ENCODE results near the gene GNLY.

Gene GNLY

GRCh38 chr2:85665264-85665937 is 28.8 kb upstream of the GNLY start:
- H3K4me3 ChIP-seq (replicated peaks; ENCODE audit: low read depth, low read length), result no peak overlapping the region
- TF ChIP-seq, protein P1, sequence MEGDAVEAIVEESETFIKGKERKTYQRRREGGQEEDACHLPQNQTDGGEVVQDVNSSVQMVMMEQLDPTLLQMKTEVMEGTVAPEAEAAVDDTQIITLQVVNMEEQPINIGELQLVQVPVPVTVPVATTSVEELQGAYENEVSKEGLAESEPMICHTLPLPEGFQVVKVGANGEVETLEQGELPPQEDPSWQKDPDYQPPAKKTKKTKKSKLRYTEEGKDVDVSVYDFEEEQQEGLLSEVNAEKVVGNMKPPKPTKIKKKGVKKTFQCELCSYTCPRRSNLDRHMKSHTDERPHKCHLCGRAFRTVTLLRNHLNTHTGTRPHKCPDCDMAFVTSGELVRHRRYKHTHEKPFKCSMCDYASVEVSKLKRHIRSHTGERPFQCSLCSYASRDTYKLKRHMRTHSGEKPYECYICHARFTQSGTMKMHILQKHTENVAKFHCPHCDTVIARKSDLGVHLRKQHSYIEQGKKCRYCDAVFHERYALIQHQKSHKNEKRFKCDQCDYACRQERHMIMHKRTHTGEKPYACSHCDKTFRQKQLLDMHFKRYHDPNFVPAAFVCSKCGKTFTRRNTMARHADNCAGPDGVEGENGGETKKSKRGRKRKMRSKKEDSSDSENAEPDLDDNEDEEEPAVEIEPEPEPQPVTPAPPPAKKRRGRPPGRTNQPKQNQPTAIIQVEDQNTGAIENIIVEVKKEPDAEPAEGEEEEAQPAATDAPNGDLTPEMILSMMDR (IDR thresholded peaks at IDR 0.05; ENCODE audit: low read length, missing control alignments), result no peak
- no peak for DNase-seq (ENCODE audit: low read depth)

- no peak for DNase-seq (ENCODE audit: low read depth)
- no peak overlapping the region for H3K4me3 ChIP-seq (replicated peaks; ENCODE audit: low read depth, low read length)
- TF ChIP-seq, protein P1 (IDR thresholded peaks at IDR 0.05; ENCODE audit: low read length, missing control alignments), result no peak
These were observed 28.1 kb upstream of the GNLY start for GRCh38 chr2:85666016-85666415.

DNA sequence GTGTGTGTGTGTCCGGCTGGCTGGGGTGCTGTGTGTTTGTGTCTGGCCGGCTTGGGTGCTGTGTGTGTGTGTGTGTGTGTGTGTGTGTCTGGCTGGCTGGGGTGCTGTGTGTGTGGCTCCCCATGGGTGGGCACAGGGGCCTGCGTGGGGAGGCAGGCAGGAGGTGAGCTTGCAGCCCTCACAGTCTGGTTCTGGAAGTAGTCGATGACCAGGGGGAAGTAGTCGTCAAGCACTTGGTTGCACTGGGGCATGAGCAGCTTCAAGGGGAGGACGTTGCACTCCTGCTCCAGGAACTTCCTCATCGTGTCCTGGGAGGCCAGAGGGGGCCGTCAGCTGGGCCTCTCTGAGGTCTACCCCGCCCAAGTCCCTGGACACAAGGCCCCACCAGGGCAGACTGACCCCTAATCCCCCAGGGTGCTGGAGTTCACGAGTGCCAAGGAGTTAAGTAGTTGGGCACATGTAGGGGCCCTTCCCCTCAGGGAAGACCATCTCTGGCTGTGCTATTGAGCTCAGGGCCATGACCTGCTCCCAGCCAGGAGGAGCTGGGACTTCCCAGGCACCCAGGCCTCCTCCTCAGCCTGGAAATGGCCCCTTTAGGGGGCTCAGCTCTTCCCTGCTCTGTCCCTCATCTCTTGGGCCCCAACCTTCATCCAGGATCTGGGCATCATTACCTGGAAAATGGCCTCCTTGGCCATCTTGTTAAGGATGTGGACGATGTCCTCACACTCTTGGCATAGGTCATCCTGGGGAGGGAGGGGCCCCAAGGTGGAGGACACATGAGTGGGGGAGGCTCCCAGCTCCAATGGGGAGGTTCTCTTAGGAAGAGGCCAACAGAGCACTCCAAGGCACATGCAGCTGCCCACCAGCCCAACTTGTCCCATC is 27.5 kb upstream of the GNLY start:
- no peak for DNase-seq (ENCODE audit: low read depth)
- no peak overlapping the region for H3K4me3 ChIP-seq (replicated peaks; ENCODE audit: low read depth, low read length)
- TF ChIP-seq, protein P1 (IDR thresholded peaks at IDR 0.05; ENCODE audit: low read length, missing control alignments), result no peak

- no peak overlapping the region for H3K4me3 ChIP-seq (replicated peaks; ENCODE audit: low read depth, low read length)
- DNase-seq (ENCODE audit: low read depth), result no peak
- TF ChIP-seq, protein P1 (IDR thresholded peaks at IDR 0.05; ENCODE audit: low read length, missing control alignments), result no peak
These were observed 26.6 kb upstream of the GNLY start for GRCh38 chr2:85667561-85668008.

DNA sequence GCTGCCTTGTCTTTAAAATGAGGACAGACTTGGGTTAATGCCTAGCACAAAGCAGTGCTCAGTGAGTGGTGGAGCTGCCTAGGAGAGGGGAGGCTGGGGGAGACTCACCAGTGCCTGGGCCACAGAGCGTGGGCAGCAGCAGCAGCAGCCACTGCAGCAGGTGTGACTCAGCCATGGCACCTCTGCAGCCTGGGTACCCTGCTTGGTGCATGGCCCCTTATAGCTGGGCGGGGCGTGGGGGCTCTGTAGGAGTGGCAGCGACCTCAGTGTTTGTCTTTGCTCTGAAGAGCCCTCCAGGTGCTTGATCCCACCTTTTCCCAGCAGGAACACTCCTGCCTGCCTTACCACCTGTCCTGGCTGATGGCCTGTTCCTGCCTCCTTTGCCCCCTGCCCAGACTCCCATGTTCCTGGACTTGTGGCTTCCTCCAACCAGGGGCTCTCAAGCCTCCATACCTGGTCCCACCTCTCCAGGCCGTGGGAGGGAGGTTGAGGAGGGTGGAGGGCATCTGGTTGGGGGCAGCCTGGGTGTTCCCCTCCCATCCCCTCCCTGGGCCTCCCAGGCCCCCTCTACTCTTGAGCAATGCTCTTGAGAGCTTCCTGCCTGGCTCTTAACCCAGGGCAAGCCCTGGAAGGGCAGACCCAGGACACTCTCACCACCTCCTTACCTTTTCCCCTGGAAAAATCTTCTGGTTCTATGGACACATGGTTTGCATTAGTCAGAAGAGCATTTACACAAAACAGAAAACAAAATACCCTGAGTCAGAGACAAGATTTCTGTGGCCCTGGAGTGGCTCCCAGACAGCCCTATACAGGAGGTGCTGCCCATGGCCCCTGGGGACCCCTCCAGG is 25.9 kb upstream of the GNLY start, which contains the start of gene SFTPB:
TSS of gene SFTPB (minus strand) at position 191 of the 848 bp plus-strand sequence. CDS start at position 175, 16 bp downstream.
- DNase-seq (ENCODE audit: low read depth), result peak; percentile 13

DNA sequence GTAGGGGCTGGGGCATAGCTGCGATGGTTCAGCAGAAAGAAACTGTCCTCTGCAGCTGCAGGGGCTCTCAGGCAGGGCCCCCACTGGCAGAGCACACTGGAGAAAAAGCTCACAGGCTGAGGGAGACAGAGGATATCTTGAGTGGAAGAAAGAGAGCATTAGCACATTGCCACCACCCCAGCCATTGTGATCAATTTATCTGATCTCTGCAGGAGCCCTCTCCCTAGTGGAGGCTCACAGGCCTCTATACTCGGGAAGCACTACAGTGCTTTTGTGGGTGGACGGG is 25.4 kb upstream of the GNLY start:
- no peak overlapping the region for H3K4me3 ChIP-seq (replicated peaks; ENCODE audit: low read depth, low read length)
- TF ChIP-seq, protein P1 (IDR thresholded peaks at IDR 0.05; ENCODE audit: low read length, missing control alignments), result no peak
- DNase-seq (ENCODE audit: low read depth), result no peak

More for the DNA sequence above, 25.9 kb upstream of the GNLY start, which contains the start of gene SFTPB:
- TF ChIP-seq, protein P1 (IDR thresholded peaks at IDR 0.05; ENCODE audit: low read length, missing control alignments), result no peak
- no peak within 1 kb of the TSS for H3K4me3 ChIP-seq (replicated peaks; ENCODE audit: low read depth, low read length)

All from fibroblast of pulmonary artery (primary cell).